ENCODE measurements around the gene ATP2B3. TPM values are rescaled to one million over a fixed set of nuclear protein-coding genes. Genes with fewer than 3 reads are reported as not detected.

The ATP2B3 gene
- total and polyA plus RNA-seq, 9 of the 15 experiments (the other 6 are each of a cell fraction or from before 2014, with no cell fraction given), result 0.04 TPM; not detected in 8

GRCh38 chrX:153478746-153479145, 38.7 kb upstream of the ATP2B3 start (continued):
- no peak for TF ChIP-seq RUNX1 (IDR thresholded peaks at IDR 0.05; ENCODE audit: low read depth)
- no peak for TF ChIP-seq DPF2 (IDR thresholded peaks at IDR 0.05)
- TF ChIP-seq, protein P1, sequence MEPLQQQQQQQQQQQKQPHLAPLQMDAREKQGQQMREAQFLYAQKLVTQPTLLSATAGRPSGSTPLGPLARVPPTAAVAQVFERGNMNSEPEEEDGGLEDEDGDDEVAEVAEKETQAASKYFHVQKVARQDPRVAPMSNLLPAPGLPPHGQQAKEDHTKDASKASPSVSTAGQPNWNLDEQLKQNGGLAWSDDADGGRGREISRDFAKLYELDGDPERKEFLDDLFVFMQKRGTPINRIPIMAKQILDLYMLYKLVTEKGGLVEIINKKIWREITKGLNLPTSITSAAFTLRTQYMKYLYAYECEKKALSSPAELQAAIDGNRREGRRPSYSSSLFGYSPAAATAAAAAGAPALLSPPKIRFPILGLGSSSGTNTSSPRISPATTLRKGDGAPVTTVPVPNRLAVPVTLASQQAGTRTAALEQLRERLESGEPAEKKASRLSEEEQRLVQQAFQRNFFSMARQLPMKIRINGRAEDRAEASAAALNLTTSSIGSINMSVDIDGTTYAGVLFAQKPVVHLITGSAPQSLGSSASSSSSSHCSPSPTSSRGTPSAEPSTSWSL (CRISPR knock-in tag; IDR thresholded peaks at IDR 0.05; ENCODE audit: borderline replicate concordance), result no peak
- TF ChIP-seq BCL6 (CRISPR knock-in tag; IDR thresholded peaks at IDR 0.05), result no peak
- no peak for TF ChIP-seq NR2C1 (IDR thresholded peaks at IDR 0.05)
- no peak for TF ChIP-seq NR2C1 (tag; IDR thresholded peaks at IDR 0.05)
- TF ChIP-seq DNMT1 (IDR thresholded peaks at IDR 0.05), result no peak
- no peak for TF ChIP-seq ZNF184 (CRISPR knock-in tag; IDR thresholded peaks at IDR 0.05)

GRCh38 chrX:153481043-153481442, 36.4 kb upstream of the ATP2B3 start:
- Histone ChIP-seq H3K79me2 (ENCODE audit: control insufficient read depth, insufficient read depth, low read length) (no peaks in the 10 kb centered on the region), H3K4me3 (no peak overlapping the region), H3K27ac (ENCODE audit: extremely low read depth, low read depth, low read length) (no peak overlapping the region), H3K9me1 (ENCODE audit: control insufficient read depth, insufficient read depth, low read length) (no peaks in the 10 kb centered on the region), H3K4me1 (replicated peaks in 1 of 2; ENCODE audit: control insufficient read depth in 2 of 2, insufficient read depth in 2 of 2, low read length in 2 of 2) (peaks cover 0 to 37% of the 10 kb centered on the region in 2 experiments; a peak in 2 of 5 replicates), H3K27me3 (ENCODE audit: control insufficient read depth in 2 of 2, insufficient read depth in 2 of 2, low read length in 2 of 2) (peaks cover 0 to 15% of the 10 kb centered on the region in 2 experiments; a peak in 2 of 5 replicates), H2AFZ (ENCODE audit: low read depth, low read length) (no peak overlapping the region), H3K36me3 (ENCODE audit: control insufficient read depth, insufficient read depth, low read length) (no peaks in the 10 kb centered on the region), H3K9ac (ENCODE audit: insufficient read depth in 1 of 2, low read depth in 2 of 2, low read length in 2 of 2) (no peak overlapping the region; a peak in 1 of 4 replicates), H3K9me3 (replicated peaks; ENCODE audit: control insufficient read depth, insufficient read depth, low read depth, low read length) (no peaks in the 10 kb centered on the region), H3K4me2 (ENCODE audit: insufficient read depth, low read length) (no peak overlapping the region), H4K20me1 (replicated peaks; ENCODE audit: control insufficient read depth, insufficient read depth, low read length) (no peaks in the 10 kb centered on the region)
- DNase-seq (ENCODE audit: extremely low read depth in 1 of 4, low spot score in 3 of 4) (no peak), FAIRE-seq (no peak), ATAC-seq (no peak)
- no TSS peak for BruUV-seq (replicated peaks)
- WGBS (ENCODE audit: insufficient coverage, low coverage, missing lambda C conversion rate), result 31% methylated on average over 6 of the region's 13 CpGs
- ChIA-PET CTCF (ENCODE audit: low intra/inter-chr PET ratio) (no interaction called here), POLR2A (interaction anchor here (0.6 to 0.7 kb wide), 2 partner anchors 8 to 25 kb away, joined by 3 to 5 read pairs; no protein-coding TSS in a partner anchor)
- in situ Hi-C loops (cut with MboI), result no loop called here
- intact Hi-C loops (cut with micrococcal nuclease), result no loop called here
- TF ChIP-seq IRF9 (tag; IDR thresholded peaks at IDR 0.05) (no peak), TBP (optimal IDR thresholded peaks at IDR 0.05; ENCODE audit: low read depth, low read length) (no peak), MBD2 (IDR thresholded peaks at IDR 0.05; ENCODE audit: borderline replicate concordance, low read depth) (no peak), KLF1 (tag; IDR thresholded peaks at IDR 0.05) (no peak), MCM5 (IDR thresholded peaks at IDR 0.05; ENCODE audit: low read depth) (no peak), HNRNPUL1 (IDR thresholded peaks at IDR 0.05; ENCODE audit: low read length) (no peak), RFX7 (CRISPR knock-in tag; IDR thresholded peaks at IDR 0.05) (no peak), DIDO1 (tag; IDR thresholded peaks at IDR 0.05; ENCODE audit: low read depth) (no peak), RNF219 (CRISPR knock-in tag; IDR thresholded peaks at IDR 0.05) (no peak), MXI1 (IDR thresholded peaks at IDR 0.05; ENCODE audit: low read depth, low read length) (no peak)
- TF ChIP-seq, protein P2, sequence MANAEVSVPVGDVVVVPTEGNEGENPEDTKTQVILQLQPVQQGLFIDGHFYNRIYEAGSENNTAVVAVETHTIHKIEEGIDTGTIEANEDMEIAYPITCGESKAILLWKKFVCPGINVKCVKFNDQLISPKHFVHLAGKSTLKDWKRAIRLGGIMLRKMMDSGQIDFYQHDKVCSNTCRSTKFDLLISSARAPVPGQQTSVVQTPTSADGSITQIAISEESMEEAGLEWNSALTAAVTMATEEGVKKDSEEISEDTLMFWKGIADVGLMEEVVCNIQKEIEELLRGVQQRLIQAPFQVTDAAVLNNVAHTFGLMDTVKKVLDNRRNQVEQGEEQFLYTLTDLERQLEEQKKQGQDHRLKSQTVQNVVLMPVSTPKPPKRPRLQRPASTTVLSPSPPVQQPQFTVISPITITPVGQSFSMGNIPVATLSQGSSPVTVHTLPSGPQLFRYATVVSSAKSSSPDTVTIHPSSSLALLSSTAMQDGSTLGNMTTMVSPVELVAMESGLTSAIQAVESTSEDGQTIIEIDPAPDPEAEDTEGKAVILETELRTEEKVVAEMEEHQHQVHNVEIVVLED (CRISPR knock-in tag; IDR thresholded peaks at IDR 0.05), result no peak

Data from K562 (cell line).